Caco-2 (cell line): Measurements from ENCODE around the gene UBALD2. TPM values are rescaled to one million over a fixed set of nuclear protein-coding genes. Genes with fewer than 3 reads are reported as not detected.

Experiments used
- BruUV-seq: library from RNA; stranded (reverse); fragments of 400-500 nt; replicated peaks from 2 replicates; lab custom pipeline; 2021; lab: Mats Ljungman, UMichigan
- CTCF ChIA-PET: fragments of 300-600 bp; sonication (Branson Sonifier 250); formaldehyde crosslinking; loops from one replicate; lab custom pipeline; 2022; ENCODE audit warnings: antibody characterized with exemption; lab: Charles Lee
- POLR2A ChIA-PET: fragments of 300-600 bp; sonication (Branson Sonifier 250); formaldehyde crosslinking; loops from one replicate; lab custom pipeline; 2022; ENCODE audit warnings: antibody characterized with exemption; lab: Charles Lee
- DNase-seq, 2 experiments: peaks; one replicate each; pipeline versions ENCODE4 v3.0.0 to v3.0.0-alpha.2; 2020 to 2022
- H3K27me3 ChIP-seq: replicated peaks from 2 replicates; pipeline ENCODE4 v1.6.0; 2011; ENCODE audit warnings: low read length; ENCODE audit not compliant: control insufficient read depth, insufficient read depth
- H3K36me3 ChIP-seq: 2 replicates; pipeline ENCODE4 v1.5.1; 2011; ENCODE audit warnings: low read length; ENCODE audit not compliant: control insufficient read depth, insufficient read depth
- H3K4me1 ChIP-seq: fragments of 250-450 bp; sonication (Bioruptor Pico); 2 replicates; pipeline ENCODE4 v1.5.1; 2020; ENCODE audit warnings: mild to moderate bottlenecking
- H3K4me3 ChIP-seq: 2 replicates; pipeline ENCODE4 v1.5.1; 2011; ENCODE audit warnings: low read depth, mild to moderate bottlenecking, control low read depth, low read length
- H3K9me3 ChIP-seq: fragments of 250-450 bp; sonication (Bioruptor Pico); 2 replicates; pipeline ENCODE4 v1.5.1; 2020; ENCODE audit warnings: mild to moderate bottlenecking, moderate library complexity
- H3K27ac Mint-ChIP-seq: one replicate; pipeline ENCODE4 v1.8.0; 2022; ENCODE audit warnings: mixed read lengths; ENCODE audit not compliant: unreplicated experiment
- H3K27me3 Mint-ChIP-seq: one replicate; pipeline ENCODE4 v1.8.0; 2022; ENCODE audit warnings: mixed read lengths; ENCODE audit not compliant: insufficient read depth, unreplicated experiment
- H3K36me3 Mint-ChIP-seq: one replicate; pipeline ENCODE4 v1.8.0; 2022; ENCODE audit warnings: mild to moderate bottlenecking, mixed read lengths; ENCODE audit not compliant: insufficient read depth, unreplicated experiment
- H3K4me1 Mint-ChIP-seq: one replicate; pipeline ENCODE4 v1.8.0; 2022; ENCODE audit warnings: low read depth, mixed read lengths; ENCODE audit not compliant: unreplicated experiment
- H3K4me3 Mint-ChIP-seq: one replicate; pipeline ENCODE4 v1.8.0; 2022; ENCODE audit warnings: mild to moderate bottlenecking, moderate library complexity, mixed read lengths; ENCODE audit not compliant: unreplicated experiment
- H3K9me3 Mint-ChIP-seq: one replicate; pipeline ENCODE4 v1.8.0; 2022; ENCODE audit warnings: mixed read lengths; ENCODE audit not compliant: unreplicated experiment
- intact Hi-C: fragments of 100-400 bp; cut with micrococcal nuclease; formaldehyde crosslinking; loops from one replicate; pipeline ENCODE4 v1.10.0; 2022; ENCODE audit not compliant: unreplicated experiment
- total RNA-seq: library from RNA; stranded (reverse); gene quantifications from 2 replicates; pipeline ENCODE4 v1.2.3, GENCODE V29; 2022
- TF ChIP-seq, protein P1 (sequence below), 2 experiments: fragments of 200-600 bp in 1 of 2; IDR thresholded peaks; 1 replicate in 1 of 2; 2 replicates in 1 of 2; pipeline versions ENCODE4 v1.5.1 to v1.8.0; 2011 to 2022; ENCODE audit warnings: antibody characterized with exemption in 1 of 2, control low read depth in 1 of 2, inconsistent platforms in 1 of 2, low read depth in 1 of 2, low read length in 1 of 2, mild to moderate bottlenecking in 1 of 2, moderate library complexity in 1 of 2; ENCODE audit not compliant: insufficient read depth in 1 of 2, severe bottlenecking in 1 of 2, unreplicated experiment in 1 of 2

Gene UBALD2
- total RNA-seq, 1 experiment from 2014 or later, result 50.0 TPM

DNA sequence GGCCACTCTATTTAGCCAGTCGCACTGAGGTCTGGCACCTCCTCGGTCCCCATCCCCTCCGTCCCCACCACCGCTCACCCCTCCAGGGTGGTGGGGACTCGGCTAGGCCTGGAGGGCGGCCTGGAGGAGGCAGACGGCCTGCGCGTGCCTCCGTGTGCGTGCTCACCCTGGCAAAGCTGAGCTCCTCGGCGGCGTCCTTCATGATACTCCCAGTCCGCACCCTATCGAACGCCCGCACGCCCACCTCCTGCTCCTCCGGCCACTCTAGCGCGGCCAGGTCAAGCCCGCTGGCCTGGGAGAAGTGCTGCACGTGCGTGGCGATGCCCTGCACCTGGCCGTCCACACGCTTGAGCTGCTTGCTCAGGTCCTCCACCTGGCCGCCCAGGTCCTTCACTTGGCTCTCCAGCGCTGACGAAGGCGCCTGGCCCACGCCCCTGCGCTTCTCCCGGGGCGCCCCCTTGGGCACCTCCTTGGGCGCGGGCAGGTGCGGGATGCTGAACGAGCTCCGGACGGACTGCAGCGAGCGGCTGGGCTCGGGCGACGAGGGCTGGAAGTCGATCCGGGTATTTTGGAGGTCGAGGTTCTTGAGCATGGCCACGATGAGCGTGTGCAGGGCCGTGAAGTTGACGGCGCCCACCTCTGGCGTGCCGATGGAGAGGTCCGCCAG, 42.3 kb downstream of the UBALD2 start:
- no peak overlapping the region for H3K4me3 Mint-ChIP-seq
- H3K4me1 Mint-ChIP-seq, result peaks cover 6% of the 10 kb centered on the region
- Histone ChIP-seq H3K36me3 (no peaks in the 10 kb centered on the region; the same call in 1 of the 2 replicates), H3K4me1 (no peaks in the 10 kb centered on the region), H3K27me3 (no peaks in the 10 kb centered on the region), H3K9me3 (no peaks in the 10 kb centered on the region), H3K4me3 (no peak overlapping the region)
- intact Hi-C loops, result no loop called here
- ChIA-PET POLR2A (no interaction called here), CTCF (interaction anchor here (0.7 to 1.2 kb wide), 2 partner anchors 73 to 90 kb away, joined by 4 read pairs; no protein-coding TSS in a partner anchor)
- no peaks in the 10 kb centered on the region for H3K9me3 Mint-ChIP-seq
- no peaks in the 10 kb centered on the region for H3K27me3 Mint-ChIP-seq
- peaks cover 35% of the 10 kb centered on the region for H3K36me3 Mint-ChIP-seq
- BruUV-seq, result no TSS peak
- no peak for DNase-seq
- TF ChIP-seq, protein P1, sequence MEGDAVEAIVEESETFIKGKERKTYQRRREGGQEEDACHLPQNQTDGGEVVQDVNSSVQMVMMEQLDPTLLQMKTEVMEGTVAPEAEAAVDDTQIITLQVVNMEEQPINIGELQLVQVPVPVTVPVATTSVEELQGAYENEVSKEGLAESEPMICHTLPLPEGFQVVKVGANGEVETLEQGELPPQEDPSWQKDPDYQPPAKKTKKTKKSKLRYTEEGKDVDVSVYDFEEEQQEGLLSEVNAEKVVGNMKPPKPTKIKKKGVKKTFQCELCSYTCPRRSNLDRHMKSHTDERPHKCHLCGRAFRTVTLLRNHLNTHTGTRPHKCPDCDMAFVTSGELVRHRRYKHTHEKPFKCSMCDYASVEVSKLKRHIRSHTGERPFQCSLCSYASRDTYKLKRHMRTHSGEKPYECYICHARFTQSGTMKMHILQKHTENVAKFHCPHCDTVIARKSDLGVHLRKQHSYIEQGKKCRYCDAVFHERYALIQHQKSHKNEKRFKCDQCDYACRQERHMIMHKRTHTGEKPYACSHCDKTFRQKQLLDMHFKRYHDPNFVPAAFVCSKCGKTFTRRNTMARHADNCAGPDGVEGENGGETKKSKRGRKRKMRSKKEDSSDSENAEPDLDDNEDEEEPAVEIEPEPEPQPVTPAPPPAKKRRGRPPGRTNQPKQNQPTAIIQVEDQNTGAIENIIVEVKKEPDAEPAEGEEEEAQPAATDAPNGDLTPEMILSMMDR (IDR thresholded peaks at IDR 0.05; ENCODE audit: insufficient read depth in 1 of 2, low read depth in 1 of 2, low read length in 1 of 2, severe bottlenecking in 1 of 2, unreplicated experiment in 1 of 2), result no peak
- no peak overlapping the region for H3K27ac Mint-ChIP-seq

DNA sequence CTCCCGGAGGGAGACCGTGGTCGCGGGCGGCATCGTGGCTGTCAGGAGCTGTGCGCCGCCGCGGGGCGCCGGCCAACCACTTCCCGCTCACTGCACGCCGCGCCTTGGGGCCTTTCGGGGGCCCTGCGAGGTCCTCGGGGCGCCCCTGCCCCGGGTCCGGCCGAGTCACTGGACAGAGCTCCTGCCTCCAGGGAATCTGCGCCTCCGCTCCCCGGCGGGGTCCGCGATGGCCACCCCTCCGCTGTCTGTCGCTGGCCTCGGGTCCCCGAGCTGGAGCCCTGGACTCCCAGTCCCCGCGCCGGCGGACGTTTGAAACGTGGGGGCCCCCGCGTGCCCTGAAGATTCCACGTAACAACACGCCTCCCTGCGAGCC, 42.8 kb downstream of the UBALD2 start, which contains the start of gene QRICH2:
Gene QRICH2, minus strand, starts transcription at position 311 of the 373 bp plus-strand sequence. Its CDS starts 278 bp downstream, at position 33.
- peaks cover 6% of the 10 kb centered on the region for H3K4me1 Mint-ChIP-seq
- Histone ChIP-seq H3K9me3 (no peaks in the 10 kb centered on the region), H3K4me1 (no peaks in the 10 kb centered on the region), H3K4me3 (no peak within 1 kb of the TSS), H3K27me3 (no peaks in the 10 kb centered on the region), H3K36me3 (no peaks in the 10 kb centered on the region; the same call in 1 of the 2 replicates)
- H3K9me3 Mint-ChIP-seq, result no peaks in the 10 kb centered on the region
- H3K36me3 Mint-ChIP-seq, result peaks cover 36% of the 10 kb centered on the region
- POLR2A ChIA-PET, result no interaction called here
- CTCF ChIA-PET, result no interaction called here
- TF ChIP-seq, protein P1 (IDR thresholded peaks at IDR 0.05; ENCODE audit: insufficient read depth in 1 of 2, low read depth in 1 of 2, low read length in 1 of 2, severe bottlenecking in 1 of 2, unreplicated experiment in 1 of 2), result no peak
- H3K27ac Mint-ChIP-seq, result no peak within 1 kb of the TSS
- DNase-seq, result no peak
- no TSS peak for BruUV-seq
- no peak within 1 kb of the TSS for H3K4me3 Mint-ChIP-seq
- no peaks in the 10 kb centered on the region for H3K27me3 Mint-ChIP-seq
- intact Hi-C loops, result no loop called here

DNA sequence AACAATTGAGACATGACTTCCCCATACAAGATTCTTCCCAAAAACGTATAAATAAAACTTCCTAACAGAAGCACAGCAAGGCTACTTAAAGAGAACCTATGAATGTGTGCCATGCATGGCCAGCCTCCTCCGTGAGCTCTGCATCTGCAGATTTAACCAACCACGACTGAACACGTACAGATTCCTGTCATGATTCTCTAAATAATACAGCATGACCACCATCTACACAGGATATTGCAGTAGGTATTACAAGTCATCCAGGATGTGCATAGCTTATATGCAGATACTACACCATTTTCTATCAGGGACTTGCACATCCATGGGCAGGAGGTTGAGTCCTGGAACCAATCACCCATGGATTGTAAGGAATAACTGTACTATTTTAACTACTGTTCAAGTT, 44.3 kb downstream of the UBALD2 start:
- H3K4me1 ChIP-seq, result no peaks in the 10 kb centered on the region
- Mint-ChIP-seq H3K27me3 (no peaks in the 10 kb centered on the region), H3K9me3 (no peaks in the 10 kb centered on the region), H3K36me3 (peaks cover 39% of the 10 kb centered on the region), H3K27ac (no peak overlapping the region), H3K4me3 (no peak overlapping the region), H3K4me1 (no peaks in the 10 kb centered on the region)
- intact Hi-C loops, result no loop called here
- H3K27me3 ChIP-seq, result no peaks in the 10 kb centered on the region
- DNase-seq, result no peak
- no peaks in the 10 kb centered on the region for H3K9me3 ChIP-seq
- CTCF ChIA-PET, result no interaction called here
- BruUV-seq, result no TSS peak
- POLR2A ChIA-PET, result no interaction called here
- TF ChIP-seq, protein P1 (IDR thresholded peaks at IDR 0.05; ENCODE audit: insufficient read depth in 1 of 2, low read depth in 1 of 2, low read length in 1 of 2, severe bottlenecking in 1 of 2, unreplicated experiment in 1 of 2), result no peak
- no peak overlapping the region for H3K4me3 ChIP-seq
- no peaks in the 10 kb centered on the region; the same call in 1 of the 2 replicates for H3K36me3 ChIP-seq
